GM18502 (cell line): ENCODE data around the gene GSTT2.
"Not testable (repeated sequence)": the region's sequence is repeated elsewhere in the genome, so short reads cannot be mapped to it uniquely, and the experiment has no call there.

Experiments
- ATAC-seq: cut with Tn5 transposase; IDR thresholded peaks from one replicate; pipeline ENCODE4 v1.9.1; 2021; ENCODE audit warnings: mild to moderate bottlenecking; ENCODE audit not compliant: unreplicated experiment, poor library complexity

Gene GSTT2

DNA sequence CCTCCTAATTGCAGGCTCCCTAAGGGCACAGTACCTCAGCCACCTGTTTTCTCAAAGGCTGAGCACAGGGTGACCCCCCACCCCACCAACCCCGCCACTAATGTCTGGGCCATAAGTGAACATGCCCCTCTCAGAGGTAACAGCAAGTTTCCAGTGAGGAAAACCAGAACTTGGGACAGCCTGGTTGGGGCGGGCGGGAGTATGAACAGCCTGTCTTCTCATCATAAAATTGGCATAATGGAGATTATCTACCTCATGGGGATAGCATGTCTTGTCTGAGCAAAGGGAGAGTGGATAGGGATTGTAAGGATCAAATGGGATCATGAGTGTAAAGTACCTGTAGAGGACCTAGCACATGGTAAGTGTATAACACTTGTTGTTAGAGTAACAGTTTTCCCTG, 8.0 kb upstream of the GSTT2 start:
- ATAC-seq: not testable (repeated sequence)

DNA sequence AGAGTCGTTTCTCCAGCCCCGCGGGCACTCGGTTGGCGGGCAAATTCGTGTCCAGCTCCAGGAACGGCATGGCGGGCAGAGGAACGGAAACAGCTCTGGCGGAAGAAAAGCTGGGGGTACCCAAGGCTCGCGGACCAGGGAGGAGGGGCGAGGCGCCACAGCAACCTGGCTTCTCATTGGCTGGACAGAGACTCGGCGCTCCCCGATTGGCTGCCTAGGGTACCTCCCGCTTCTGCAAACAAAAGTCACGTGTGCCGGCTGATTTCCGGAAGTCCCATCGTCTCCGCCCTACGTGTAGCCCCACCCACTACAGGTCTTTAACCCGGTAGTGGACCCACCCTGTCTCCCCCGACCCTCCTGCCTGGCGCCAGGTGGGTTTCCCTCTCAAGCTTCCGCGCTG, 5.6 kb upstream of the GSTT2 start, which contains the start of gene DDT:
Gene DDT, minus strand, starts transcription at position 97 of the 400 bp plus-strand sequence. Its CDS starts 27 bp downstream, at position 70.
- peak; percentile 87 for ATAC-seq

DNA sequence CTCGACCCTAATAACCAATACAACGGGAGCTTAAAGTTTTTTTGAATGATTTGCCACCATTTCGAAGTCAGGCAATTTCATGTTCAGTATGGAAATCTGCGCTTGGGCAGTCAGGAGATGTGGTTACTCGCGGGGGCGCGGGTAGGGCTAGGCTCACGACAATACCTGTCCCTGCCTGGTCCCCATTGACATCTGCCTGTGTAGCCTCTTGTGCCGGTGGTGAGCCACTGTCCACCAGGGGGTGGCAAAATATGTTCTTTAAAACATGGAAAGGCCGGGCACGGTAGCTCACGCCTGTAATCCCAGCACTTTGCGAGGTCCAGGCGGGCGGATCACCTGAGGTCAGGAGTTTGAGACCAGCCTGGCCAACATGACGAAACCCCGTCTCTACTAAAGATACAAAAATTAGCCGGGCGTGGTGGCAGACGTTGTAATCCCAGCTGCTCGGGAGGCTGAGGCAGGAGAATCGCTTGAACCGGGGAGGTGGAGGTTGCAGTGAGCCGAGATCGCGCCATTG, 5.0 kb upstream of the GSTT2 start:
- ATAC-seq: peak; percentile 33

DNA sequence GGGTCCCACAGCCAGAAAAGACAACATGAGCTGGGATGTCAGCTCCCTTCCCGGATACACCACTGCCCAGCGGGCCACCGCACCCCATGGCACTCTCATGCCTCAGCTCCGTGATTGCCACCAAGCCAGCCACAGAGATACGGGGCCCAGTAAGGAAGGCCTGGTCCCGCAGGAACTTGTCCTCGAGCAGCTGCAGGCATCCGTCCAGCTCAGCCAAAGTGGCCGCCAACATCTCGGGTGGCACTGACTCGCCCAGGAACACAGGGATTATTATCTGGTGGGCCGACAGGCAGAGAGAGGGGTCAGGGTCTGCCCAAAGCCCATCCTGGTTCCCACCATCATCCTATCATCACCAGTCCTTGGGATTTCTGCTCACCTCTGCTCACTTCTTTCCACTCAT, 2.6 kb upstream of the GSTT2 start:
- ATAC-seq: not testable (repeated sequence)

DNA sequence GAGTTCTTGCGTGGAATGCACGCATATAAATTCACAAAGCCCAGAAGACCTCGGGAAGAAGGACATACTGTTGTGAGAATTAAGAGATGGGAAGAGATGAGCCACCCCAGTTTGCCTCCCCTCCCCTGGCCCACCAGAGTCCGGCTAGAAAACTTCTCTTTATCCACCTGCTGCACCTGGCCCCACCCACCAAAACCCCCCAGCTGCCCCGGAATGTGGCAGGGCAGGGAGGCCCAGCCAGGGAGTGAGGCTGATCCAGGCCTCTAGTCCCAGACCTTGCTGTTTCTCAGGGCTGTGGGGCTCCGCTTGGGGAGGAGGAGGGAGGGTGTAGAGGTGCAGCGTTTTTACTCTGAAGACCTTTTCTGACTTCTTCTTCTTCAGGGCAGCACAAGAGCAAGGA, 633 bp downstream of the GSTT2 start:
- ATAC-seq: not testable (repeated sequence)

DNA sequence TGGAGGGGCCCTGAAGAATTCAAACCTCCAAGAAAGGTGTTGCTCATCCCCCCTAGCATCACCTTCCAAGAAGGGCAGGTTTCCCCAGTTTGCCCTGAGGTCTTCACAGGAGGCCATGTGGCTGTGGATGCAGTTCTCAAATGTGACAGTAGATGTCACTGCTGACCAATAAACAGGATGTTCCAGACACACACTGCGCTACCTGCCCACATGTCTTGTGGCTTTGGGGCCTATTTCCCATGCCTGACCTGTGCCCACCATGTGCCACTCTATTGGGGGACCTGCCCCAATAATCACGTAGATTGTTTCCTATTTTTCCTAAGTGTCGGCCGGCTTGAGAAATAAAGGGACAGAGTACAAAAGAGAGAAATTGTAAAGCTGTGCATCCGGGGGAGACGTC, 4.5 kb downstream of the GSTT2 start:
- no peak for ATAC-seq

DNA sequence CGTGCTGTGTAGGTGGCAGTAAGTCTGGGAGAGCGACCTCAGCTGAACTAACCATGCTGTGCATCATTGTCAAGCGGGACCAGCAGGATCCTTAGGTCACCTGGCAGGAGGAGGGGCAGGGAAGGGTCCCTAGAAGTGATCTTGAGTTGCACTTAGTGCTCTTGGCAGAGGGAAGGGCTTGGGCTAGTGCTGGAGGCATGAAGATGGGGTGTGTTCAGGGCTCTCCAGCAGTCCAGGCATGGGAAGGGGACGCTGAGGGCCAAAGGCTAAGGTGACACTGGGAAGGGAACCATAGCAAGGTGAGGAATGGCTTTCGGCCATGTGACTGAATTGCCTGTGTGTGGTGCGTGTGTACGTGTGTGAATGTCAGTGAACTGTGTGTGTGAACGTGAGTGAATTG, 6.2 kb downstream of the GSTT2 start:
- not testable (repeated sequence) for ATAC-seq

DNA sequence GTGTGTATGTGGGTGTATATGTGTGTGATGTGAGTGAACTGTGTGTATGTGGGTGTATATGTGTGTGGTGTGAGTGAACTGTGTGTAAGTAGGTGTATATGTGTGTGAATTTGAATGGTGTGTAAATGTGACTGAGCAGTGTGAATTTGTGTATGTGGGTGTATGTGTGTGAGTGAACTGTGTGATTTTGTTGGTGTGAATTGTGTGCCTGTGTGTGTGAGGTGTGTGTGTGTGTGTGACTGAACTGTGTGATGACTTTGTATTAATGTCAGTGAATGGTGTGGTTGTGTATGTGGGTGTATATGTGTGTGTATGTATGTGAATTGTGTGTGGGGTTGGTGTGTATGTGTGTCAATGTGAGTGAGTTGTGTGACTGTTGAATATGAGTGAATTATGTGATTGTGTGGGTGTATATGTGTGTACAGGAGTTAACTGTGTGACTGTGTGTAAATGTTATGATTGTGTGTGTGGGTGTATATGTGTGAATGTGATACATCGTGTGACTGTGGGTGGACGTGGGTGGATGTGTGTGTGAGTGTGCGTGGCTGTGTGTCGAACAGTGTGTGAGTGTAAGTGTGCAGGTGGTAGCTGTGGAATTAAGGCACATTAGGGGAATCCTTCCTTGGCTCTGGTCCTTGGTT, 6.7 kb downstream of the GSTT2 start:
- ATAC-seq: not testable (repeated sequence)

DNA sequence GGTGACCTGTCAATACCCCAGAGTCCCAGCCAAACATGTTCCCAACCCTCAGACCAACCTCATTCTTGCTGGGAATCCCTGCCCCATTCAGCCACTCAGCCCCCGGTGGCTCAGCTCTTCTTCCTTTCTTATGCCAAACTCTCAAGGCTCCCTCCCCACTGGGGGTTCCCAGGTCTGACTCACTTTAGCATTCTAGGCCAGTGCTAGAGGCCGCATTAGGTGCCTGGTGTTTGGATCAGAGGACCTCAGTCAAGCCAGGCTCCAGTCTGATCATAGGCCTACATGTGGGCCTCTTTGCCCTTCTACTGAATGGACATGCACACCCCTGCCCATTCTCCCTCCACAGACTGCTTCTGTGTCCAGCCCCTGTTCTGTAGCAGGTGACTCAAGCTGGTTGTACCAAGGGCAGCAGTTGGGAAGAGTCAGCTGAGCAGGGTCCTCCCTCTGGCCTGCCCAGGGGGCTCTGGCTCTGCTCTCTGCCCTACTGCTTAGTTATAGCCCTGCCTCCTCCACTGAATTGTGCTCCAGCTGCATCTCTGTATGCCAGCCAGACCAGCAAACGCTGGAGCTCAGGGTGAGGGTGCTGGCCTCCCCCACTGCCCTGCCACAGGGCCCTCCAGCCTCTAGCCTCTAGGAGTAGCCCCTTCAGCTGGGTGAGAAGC, 9.8 kb downstream of the GSTT2 start:
- not testable (repeated sequence) for ATAC-seq

DNA sequence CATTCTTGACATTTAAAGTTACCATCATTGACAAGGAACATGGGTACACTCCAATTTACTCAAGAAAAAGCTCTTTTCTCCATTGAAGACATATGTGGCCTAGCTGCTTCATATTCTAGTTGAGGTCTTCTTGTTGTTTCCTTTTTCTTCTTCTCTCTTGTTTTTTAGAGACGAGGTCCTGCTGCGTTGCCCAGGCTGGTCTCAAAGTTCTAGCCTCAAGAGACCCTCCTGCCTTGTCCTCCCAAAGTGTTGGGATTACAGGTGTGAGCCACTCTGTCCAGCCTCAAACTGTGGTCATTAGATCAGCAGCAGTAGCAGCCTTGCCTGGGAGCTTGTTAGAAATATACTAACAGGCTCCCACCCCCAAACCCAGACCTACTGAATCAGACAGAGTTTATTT, 13.1 kb downstream of the GSTT2 start:
- ATAC-seq: not testable (repeated sequence)

DNA sequence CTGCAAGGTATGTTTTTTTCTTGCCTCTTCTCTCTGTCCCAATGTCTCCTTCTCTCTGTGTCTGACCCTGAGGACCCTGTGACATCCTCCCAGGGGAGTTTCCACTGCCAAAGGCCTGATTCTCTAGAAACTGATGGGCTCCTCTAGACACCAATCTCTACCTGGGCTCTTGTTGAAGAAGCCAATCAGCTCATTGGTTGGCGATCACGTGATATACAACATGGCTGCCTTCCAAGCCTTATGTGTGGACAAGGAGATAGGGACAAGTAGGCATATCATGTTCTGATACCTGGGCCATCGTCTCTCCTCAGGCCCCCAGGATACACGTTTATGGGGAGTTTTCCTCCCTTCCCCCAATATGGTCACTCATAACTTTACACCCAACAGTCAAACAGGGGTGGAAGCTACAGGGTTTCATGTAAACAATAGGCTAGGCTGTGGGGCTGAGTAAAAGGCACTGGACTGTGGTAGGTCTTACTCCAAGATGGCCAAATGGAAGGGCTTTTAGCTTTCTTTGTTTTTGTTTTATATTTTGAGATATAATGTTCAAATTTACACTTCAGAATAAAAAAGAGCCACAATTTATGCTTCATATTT, 13.7 kb downstream of the GSTT2 start:
- ATAC-seq: not testable (repeated sequence)

DNA sequence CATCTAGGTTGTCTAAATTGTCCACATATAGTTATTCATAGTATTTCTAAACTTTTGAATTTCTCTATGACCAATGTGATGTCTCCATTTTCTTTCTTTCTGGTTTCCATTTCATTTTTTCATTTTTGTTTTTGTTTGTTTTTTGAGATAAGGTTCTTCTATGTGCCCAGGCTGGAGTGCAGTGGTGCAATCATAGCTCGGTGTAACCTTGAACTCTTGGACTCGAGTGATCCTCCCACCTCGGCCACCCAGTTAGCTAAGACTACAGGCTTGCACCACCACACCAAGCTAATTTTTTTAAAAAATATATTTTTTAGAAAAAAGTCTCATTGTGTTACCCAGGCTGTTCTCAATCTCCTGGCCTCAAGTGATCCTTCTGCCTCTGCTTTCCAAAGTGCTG, 17.2 kb downstream of the GSTT2 start:
- no peak for ATAC-seq

DNA sequence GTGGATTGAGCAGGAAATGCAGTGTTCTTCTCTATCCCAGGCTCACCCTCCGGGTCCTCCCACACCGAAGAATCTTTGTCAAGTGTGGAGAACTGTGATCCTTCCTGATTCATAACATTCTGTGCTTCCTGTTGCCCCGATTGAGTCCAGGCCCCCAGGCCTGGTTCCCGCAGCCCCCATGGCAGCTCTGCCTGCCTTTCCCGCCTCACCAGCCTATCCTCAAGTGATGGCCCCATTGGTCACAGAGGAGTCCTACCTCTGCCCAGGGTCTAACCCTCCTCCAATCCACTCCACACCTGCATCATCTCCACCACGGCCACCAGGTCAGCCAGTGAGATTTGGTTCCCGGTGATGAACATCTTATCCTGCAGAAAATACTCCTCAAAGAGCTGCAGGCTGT, 19.8 kb downstream of the GSTT2 start:
- not testable (repeated sequence) for ATAC-seq

DNA sequence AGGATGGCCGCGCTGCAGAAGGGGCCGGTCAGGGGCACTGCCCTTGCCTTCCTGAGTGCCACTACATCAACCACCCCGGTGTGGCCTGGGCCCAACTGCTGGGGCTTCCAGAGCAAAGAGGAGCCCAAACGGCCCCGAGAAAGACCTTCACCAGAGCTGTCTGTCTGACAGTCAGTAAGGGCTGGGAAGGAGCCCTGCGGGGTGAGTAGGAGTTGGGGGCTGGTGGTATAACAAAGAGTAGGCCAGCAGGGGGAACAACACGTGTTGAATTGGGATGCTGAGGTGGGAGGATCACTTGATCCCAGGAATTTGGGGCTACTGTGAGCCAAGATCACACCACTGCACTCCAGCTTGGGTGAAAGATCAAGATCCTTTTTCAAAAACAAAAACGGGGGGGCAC, 21.4 kb downstream of the GSTT2 start:
- ATAC-seq: no peak

DNA sequence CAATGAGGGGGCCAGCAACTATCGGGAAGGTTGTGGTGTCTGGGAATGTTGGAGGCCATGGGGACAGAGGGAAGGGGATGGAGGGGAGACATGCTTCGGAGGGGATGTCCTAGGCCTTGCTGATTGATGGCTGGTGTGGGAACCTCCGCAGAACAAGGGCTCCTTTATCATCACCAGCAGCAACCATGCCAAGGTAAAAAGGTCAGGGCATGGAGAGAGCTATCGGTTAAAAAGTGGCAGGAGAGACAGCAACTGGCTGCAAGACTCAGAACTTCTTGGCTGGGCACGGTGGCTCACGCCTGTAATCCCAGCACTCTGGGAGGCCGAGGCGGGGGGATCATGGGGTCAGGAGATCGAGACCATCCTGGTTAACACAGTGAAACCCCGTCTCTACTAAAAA, 22.3 kb downstream of the GSTT2 start:
- no peak for ATAC-seq

DNA sequence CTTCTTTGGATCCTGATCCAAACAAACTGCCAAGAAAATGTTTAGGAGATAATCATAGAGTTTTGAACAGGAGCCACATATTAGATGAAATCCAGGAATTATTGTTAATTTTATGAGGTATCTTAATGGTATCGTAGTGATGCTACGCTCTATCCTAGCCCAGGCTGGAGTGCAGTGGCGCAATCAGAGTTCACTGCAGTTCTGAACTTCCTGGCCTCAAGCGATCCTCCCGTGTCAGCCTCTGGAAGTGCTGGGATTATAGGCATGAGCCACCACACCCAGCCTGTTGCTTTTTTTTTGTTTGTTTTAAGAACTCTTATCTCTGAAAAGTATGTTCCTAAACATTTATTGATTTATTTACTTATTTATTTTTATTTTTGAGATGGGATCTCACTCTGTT, 22.9 kb downstream of the GSTT2 start:
- ATAC-seq: no peak

DNA sequence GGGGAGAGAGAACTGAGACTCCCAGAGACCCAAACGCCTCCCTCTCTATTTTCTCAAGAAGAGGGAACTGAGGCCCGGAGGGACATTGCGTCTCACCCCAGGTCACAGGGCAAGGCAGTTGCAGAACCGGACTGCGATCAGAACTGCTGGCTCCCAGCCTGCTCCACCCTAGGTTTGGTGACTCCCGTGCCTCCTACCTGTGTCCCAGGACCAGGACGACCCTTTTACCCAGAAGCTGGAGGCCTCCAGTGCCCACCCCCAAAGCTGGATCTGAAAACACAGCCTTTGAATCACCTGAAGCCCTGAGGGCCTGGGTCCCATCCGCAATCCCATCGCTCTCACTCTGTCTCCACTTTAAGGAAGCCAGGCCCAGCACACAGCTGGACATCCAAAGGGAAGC, 24.0 kb downstream of the GSTT2 start:
- ATAC-seq: no peak

DNA sequence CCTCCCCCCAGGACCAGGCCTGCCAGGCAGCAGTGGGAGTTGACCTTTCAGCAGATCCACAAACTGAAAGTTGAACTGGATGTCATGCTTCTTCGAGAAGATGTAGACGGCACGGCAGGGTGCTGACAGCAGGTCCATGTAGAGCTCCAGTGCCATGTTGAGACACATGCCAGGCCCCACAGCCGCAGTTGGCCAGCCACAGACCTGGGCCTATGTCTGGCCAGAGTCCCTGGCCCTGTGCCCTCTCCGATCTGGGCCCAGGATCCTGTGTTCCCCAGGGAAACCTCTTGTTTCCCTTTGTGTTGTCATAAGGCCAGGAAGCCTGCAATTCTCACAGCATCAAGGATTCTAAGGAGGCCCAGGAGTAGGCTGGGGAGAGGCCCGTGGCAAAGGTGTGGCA, 25.3 kb downstream of the GSTT2 start, which contains the start of gene GSTT4:
Gene GSTT4, minus strand, starts transcription at position 253 of the 400 bp plus-strand sequence. Its CDS starts 97 bp downstream, at position 156.
- no peak for ATAC-seq

DNA sequence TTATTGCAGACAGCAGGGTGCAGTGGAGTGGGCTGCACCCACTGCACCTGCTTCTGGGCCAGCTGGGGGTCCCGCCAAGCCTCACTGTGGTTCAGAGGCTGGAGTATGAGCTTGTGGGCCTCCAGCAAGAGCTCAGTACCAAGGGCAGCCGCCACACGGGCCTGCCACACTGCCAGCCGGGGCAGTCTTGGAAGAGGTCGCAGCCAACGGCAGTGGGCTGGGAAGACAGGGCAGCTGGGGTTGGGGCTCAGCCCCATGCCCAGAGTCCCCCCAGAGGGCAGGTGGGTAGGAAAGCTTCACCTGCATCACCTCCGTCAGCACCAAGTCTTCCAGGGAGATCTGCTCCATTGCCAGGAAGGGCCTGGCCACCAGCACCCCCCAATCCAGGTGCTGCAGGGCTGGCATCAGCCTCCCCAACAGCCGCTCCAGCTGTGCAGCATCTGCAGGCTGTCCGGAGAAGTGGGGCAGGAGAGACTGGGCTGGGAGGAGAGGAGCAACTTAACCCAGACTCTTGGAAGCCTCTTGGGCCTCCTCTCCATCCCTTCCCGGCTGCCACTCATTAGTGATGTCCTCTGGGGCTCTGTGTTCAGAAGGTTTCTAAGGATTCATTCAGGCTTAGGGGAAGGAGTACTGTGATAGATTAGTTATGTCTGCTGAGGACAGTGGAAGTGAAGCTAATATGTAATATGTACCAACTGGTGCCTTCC, 26.4 kb downstream of the GSTT2 start:
- ATAC-seq: no peak

DNA sequence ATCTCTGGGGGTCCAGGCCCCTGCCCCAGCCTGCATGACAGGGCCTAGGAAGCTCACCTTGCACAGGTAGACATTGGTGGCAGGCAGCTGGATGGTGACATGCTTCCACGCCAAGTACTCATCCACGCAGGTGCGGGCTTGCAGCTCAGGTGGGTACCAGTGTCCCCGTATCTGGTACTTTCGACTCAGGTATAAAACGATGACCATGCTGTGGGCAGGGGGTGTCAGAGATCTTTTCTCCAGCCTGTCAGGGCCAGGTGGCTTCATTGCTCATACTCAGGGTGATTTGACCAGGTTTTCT, 26.9 kb downstream of the GSTT2 start:
- no peak for ATAC-seq
